WTC11 (cell line): Measurements from ENCODE around the gene KCNT1. TPM values are rescaled to one million over a fixed set of nuclear protein-coding genes. Genes with fewer than 3 reads are reported as not detected.

Experiments used
- ATAC-seq: fragments of 200-7000 bp; cut with Tn5 transposase; 2 replicates; pipeline ENCODE4 v1.10.0; 2021; ENCODE audit warnings: mild to moderate bottlenecking, moderate library complexity
- CTCF ChIA-PET: fragments of 300-600 bp; sonication (Branson Sonifier 250); formaldehyde crosslinking; loops from one replicate; lab custom pipeline; 2021; ENCODE audit warnings: antibody characterized with exemption; lab: Charles Lee
- POLR2A ChIA-PET: fragments of 350-600 bp; sonication (Branson Sonifier 250); formaldehyde crosslinking; loops from one replicate; lab custom pipeline; 2021; ENCODE audit warnings: antibody characterized with exemption; lab: Charles Lee
- DNase-seq: peaks from one replicate; pipeline ENCODE4 v3.0.0; 2021; ENCODE audit warnings: low spot score
- H3K27ac Mint-ChIP-seq: 2 replicates; pipeline ENCODE4 v1.8.0; 2021; ENCODE audit warnings: mixed read lengths
- H3K27me3 Mint-ChIP-seq: 2 replicates; pipeline ENCODE4 v1.8.0; 2021; ENCODE audit warnings: low read depth, mild to moderate bottlenecking, moderate library complexity, mixed read lengths
- H3K36me3 Mint-ChIP-seq: 2 replicates; pipeline ENCODE4 v1.8.0; 2021; ENCODE audit warnings: mixed read lengths
- H3K4me1 Mint-ChIP-seq: 2 replicates; pipeline ENCODE4 v1.8.0; 2022; ENCODE audit warnings: mixed read lengths
- H3K4me3 Mint-ChIP-seq: 2 replicates; pipeline ENCODE4 v1.8.0; 2021; ENCODE audit warnings: mild to moderate bottlenecking, moderate library complexity, mixed read lengths
- H3K9me3 Mint-ChIP-seq: 2 replicates; pipeline ENCODE4 v1.8.0; 2021; ENCODE audit warnings: mixed read lengths
- CREM ChIP-seq: sonication (generic); formaldehyde crosslinking; IDR thresholded peaks from 2 replicates; pipeline ENCODE4 v1.8.1; 2022; ENCODE audit warnings: mild to moderate bottlenecking, missing genetic modification reagents, moderate library complexity
- EMX1 ChIP-seq: fragments of 250-450 bp; sonication (Bioruptor Pico); IDR thresholded peaks from 2 replicates; pipeline ENCODE4 v1.8.0; 2021; ENCODE audit warnings: mild to moderate bottlenecking
- ETV6 ChIP-seq: sonication (generic); formaldehyde crosslinking; IDR thresholded peaks from 2 replicates; pipeline ENCODE4 v1.8.1; 2022; ENCODE audit warnings: mild to moderate bottlenecking, missing genetic modification reagents
- FOXJ3 ChIP-seq: sonication (generic); formaldehyde crosslinking; IDR thresholded peaks from 2 replicates; pipeline ENCODE4 v1.9.0; 2021; ENCODE audit warnings: missing genetic modification reagents, mild to moderate bottlenecking, borderline replicate concordance
- FOXK1 ChIP-seq: sonication (generic); formaldehyde crosslinking; IDR thresholded peaks from 2 replicates; pipeline ENCODE4 v1.8.0; 2022; ENCODE audit warnings: mild to moderate bottlenecking, moderate library complexity, missing genetic modification reagents
- KAT7 ChIP-seq: sonication (generic); formaldehyde crosslinking; IDR thresholded peaks from 2 replicates; pipeline ENCODE4 v1.8.1; 2023; ENCODE audit warnings: missing genetic modification reagents, mild to moderate bottlenecking, borderline replicate concordance
- NFE2L1 ChIP-seq: sonication (generic); formaldehyde crosslinking; IDR thresholded peaks from 2 replicates; pipeline ENCODE4 v1.8.1; 2023; ENCODE audit warnings: missing genetic modification reagents
- NR3C1 ChIP-seq: sonication (generic); formaldehyde crosslinking; conservative IDR thresholded peaks from 2 replicates; pipeline ENCODE4 v1.8.1; 2023; ENCODE audit warnings: low read depth, mild to moderate bottlenecking, missing genetic modification reagents
- TP53 ChIP-seq: sonication (generic); formaldehyde crosslinking; IDR thresholded peaks from 2 replicates; pipeline ENCODE4 v1.8.1; 2023; ENCODE audit warnings: mild to moderate bottlenecking, missing genetic modification reagents
- ZNF138 ChIP-seq: sonication (generic); formaldehyde crosslinking; conservative IDR thresholded peaks from 2 replicates; pipeline ENCODE4 v1.8.1; 2022; ENCODE audit warnings: mild to moderate bottlenecking, moderate library complexity, missing genetic modification reagents
- ZNF219 ChIP-seq: sonication (generic); formaldehyde crosslinking; IDR thresholded peaks from 2 replicates; pipeline ENCODE4 v1.8.0; 2023; ENCODE audit warnings: missing genetic modification reagents, mild to moderate bottlenecking, borderline replicate concordance
- ZNF317 ChIP-seq: sonication (generic); formaldehyde crosslinking; IDR thresholded peaks from 2 replicates; pipeline ENCODE4 v1.8.1; 2023; ENCODE audit warnings: low read depth, mild to moderate bottlenecking, moderate library complexity, missing genetic modification reagents, borderline replicate concordance
- ZNF423 ChIP-seq: fragments of 250-450 bp; sonication (Bioruptor Pico); IDR thresholded peaks from 2 replicates; pipeline ENCODE4 v2.1.2; 2022; ENCODE audit warnings: mild to moderate bottlenecking, moderate library complexity
- total RNA-seq: library from RNA; stranded (reverse); gene quantifications from 3 replicates; pipeline ENCODE4 v1.2.3, GENCODE V29; 2021
- TF ChIP-seq, protein P1 (sequence below): fragments of 250-450 bp; sonication (Bioruptor Pico); IDR thresholded peaks from 2 replicates; pipeline ENCODE4 v1.9.0; 2021; ENCODE audit warnings: mild to moderate bottlenecking
- TF ChIP-seq, protein P2 (sequence below): sonication (generic); formaldehyde crosslinking; conservative IDR thresholded peaks from 2 replicates; pipeline ENCODE4 v1.8.1; 2023; ENCODE audit warnings: mild to moderate bottlenecking, low read depth, missing genetic modification reagents, moderate library complexity
- TF ChIP-seq, protein P3 (sequence below): fragments of 250-450 bp; sonication (Bioruptor Pico); IDR thresholded peaks from 2 replicates; pipeline ENCODE4 v1.9.0; 2021; ENCODE audit warnings: mild to moderate bottlenecking, borderline replicate concordance
- TF ChIP-seq, protein P4 (sequence below): sonication (generic); formaldehyde crosslinking; IDR thresholded peaks from 2 replicates; pipeline ENCODE4 v1.8.0; 2023; ENCODE audit warnings: mild to moderate bottlenecking, missing genetic modification reagents
- TF ChIP-seq, protein P5 (sequence below): sonication (generic); formaldehyde crosslinking; conservative IDR thresholded peaks from 2 replicates; pipeline ENCODE4 v1.8.1; 2022; ENCODE audit warnings: mild to moderate bottlenecking, missing genetic modification reagents

KCNT1 gene
- total RNA-seq, 1 experiment from 2014 or later: 0.13 TPM

DNA sequence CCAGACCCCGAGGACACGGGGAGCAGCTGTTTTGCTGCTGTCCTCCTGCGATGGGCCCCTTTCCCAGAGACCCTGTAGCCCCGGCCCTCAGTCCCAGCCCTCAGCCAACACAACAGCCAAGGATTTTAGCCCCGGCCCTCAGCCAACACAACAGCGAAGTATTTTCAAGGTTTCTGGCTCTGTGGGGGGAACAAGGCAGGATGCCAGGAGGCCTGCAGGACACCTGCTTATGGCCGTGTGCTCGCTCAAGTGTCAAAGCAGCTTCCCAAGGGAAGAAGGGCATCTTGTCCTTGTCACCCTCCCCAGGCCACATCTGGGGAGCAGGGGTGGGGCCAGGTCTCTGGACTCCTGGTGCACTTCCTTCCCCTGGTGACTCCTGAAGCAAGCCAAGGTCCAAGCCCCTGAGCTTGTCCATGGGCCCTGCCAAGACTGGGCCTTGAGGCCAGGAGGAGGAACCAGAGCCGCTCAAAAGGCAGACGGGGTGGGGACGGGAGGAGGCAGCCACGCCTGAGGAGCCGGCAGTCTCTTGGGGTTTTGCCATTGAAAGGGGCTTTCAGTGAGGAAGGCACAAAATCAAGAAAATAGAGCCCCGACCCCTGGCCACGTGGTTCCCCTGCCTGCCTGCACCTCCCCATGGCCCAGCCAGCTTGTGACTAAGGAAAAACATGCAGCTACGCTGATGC is 10.8 kb downstream of the KCNT1 start:
- DNase-seq (no peak), ATAC-seq (no peak)
- 0 out of 2 replicates have a peak, but pooled peaks cover 3% of the 10 kb centered on the region for H3K4me1 Mint-ChIP-seq
- H3K27me3 Mint-ChIP-seq: peaks cover 19% of the 10 kb centered on the region
- CTCF ChIA-PET: interaction anchor here (1.2 to 2.1 kb wide), 2 partner anchors 12 to 109 kb away, joined by 4 to 7 read pairs; no protein-coding TSS in a partner anchor
- no peaks in the 10 kb centered on the region for H3K9me3 Mint-ChIP-seq
- no peaks in the 10 kb centered on the region for H3K36me3 Mint-ChIP-seq
- POLR2A ChIA-PET: no interaction called here
- peak overlapping the region; percentile 52 for H3K4me3 Mint-ChIP-seq
- no peak overlapping the region for H3K27ac Mint-ChIP-seq
- TF ChIP-seq NFE2L1 (CRISPR knock-in tag): no peak
- TF ChIP-seq, protein P1, sequence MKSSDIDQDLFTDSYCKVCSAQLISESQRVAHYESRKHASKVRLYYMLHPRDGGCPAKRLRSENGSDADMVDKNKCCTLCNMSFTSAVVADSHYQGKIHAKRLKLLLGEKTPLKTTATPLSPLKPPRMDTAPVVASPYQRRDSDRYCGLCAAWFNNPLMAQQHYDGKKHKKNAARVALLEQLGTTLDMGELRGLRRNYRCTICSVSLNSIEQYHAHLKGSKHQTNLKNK (CRISPR knock-in tag): no peak

DNA sequence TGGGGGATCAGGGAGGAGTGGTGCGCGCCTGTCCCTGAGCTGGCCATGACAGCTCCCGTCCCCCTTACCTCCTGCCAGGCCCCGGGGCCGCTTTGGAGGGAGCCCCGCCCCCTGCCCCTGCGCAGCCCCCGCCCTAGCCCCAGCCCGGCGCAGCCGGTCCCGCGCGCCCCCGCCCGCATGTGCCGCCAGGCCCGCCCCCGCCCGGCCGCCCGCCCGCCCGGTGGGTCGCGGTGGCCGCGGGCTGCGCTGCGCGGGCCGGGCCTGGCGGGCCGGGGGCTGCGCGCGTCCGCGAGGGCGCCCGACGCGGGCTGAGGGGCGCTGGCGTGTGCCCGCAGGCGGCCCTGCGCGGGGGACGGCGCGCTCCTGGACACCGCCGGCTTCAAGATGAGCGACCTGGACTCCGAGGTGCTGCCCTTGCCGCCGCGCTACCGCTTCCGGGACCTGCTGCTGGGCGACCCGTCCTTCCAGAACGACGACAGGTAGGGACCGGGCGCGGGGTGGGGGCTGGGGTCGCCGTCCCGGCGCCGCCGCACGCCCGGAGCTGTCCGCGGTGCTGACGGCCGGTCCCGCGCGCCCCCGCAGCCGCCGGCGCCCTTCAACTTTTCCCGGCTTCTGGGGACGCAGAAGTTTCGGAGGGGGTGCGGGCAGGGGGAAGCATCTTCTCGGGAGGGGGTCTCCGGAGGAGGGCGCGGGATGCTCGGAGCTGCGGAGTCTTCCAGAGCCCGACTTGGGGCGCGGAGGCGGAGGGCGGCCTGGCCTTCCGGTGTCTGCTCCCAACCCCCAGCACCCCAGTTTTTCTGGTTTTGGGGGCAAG is 12.5 kb downstream of the KCNT1 start:
- Mint-ChIP-seq H3K27me3 (peaks cover 19% of the 10 kb centered on the region), H3K9me3 (no peaks in the 10 kb centered on the region), H3K4me3 (peak overlapping the region; percentile 35; the same call in 1 of the 2 replicates), H3K4me1 (0 out of 2 replicates have a peak, but pooled peaks cover 3% of the 10 kb centered on the region), H3K27ac (no peak overlapping the region), H3K36me3 (no peaks in the 10 kb centered on the region)
- ATAC-seq (peak; percentile 68), DNase-seq (peak; percentile 64)
- ChIA-PET POLR2A (interaction anchor here (0.5 to 0.7 kb wide), 2 partner anchors 10 to 15 kb away, joined by 3 read pairs; no protein-coding TSS in a partner anchor), CTCF (interaction anchor here (0.8 to 2.1 kb wide), 4 partner anchors 11 to 110 kb away, joined by 3 to 7 read pairs (median 4); no protein-coding TSS in a partner anchor)
- TF ChIP-seq NR3C1 (CRISPR knock-in tag) (0 out of 2 replicates have a peak, but pooled peaks have one; percentile 72), ETV6 (CRISPR knock-in tag) (0 out of 2 replicates have a peak, but pooled peaks have one; percentile 27), FOXK1 (CRISPR knock-in tag) (peak; percentile 43; the same call in 1 of the 2 replicates), ZNF423 (0 out of 2 replicates have a peak, but pooled peaks have one; percentile 23), ZNF138 (CRISPR knock-in tag) (no peak), TP53 (CRISPR knock-in tag) (peak; percentile 85), ZNF317 (CRISPR knock-in tag) (peak; percentile 23; the same call in 1 of the 2 replicates), FOXJ3 (CRISPR knock-in tag) (no peak), ZNF219 (CRISPR knock-in tag) (peak; percentile 86; the same call in 1 of the 2 replicates), CREM (CRISPR knock-in tag) (peak; percentile 48; the same call in 1 of the 2 replicates), KAT7 (peak; percentile 83; the same call in 1 of the 2 replicates), EMX1 (no peak)
- TF ChIP-seq, protein P2, sequence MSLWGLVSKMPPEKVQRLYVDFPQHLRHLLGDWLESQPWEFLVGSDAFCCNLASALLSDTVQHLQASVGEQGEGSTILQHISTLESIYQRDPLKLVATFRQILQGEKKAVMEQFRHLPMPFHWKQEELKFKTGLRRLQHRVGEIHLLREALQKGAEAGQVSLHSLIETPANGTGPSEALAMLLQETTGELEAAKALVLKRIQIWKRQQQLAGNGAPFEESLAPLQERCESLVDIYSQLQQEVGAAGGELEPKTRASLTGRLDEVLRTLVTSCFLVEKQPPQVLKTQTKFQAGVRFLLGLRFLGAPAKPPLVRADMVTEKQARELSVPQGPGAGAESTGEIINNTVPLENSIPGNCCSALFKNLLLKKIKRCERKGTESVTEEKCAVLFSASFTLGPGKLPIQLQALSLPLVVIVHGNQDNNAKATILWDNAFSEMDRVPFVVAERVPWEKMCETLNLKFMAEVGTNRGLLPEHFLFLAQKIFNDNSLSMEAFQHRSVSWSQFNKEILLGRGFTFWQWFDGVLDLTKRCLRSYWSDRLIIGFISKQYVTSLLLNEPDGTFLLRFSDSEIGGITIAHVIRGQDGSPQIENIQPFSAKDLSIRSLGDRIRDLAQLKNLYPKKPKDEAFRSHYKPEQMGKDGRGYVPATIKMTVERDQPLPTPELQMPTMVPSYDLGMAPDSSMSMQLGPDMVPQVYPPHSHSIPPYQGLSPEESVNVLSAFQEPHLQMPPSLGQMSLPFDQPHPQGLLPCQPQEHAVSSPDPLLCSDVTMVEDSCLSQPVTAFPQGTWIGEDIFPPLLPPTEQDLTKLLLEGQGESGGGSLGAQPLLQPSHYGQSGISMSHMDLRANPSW (CRISPR knock-in tag): no peak
- TF ChIP-seq, protein P3, sequence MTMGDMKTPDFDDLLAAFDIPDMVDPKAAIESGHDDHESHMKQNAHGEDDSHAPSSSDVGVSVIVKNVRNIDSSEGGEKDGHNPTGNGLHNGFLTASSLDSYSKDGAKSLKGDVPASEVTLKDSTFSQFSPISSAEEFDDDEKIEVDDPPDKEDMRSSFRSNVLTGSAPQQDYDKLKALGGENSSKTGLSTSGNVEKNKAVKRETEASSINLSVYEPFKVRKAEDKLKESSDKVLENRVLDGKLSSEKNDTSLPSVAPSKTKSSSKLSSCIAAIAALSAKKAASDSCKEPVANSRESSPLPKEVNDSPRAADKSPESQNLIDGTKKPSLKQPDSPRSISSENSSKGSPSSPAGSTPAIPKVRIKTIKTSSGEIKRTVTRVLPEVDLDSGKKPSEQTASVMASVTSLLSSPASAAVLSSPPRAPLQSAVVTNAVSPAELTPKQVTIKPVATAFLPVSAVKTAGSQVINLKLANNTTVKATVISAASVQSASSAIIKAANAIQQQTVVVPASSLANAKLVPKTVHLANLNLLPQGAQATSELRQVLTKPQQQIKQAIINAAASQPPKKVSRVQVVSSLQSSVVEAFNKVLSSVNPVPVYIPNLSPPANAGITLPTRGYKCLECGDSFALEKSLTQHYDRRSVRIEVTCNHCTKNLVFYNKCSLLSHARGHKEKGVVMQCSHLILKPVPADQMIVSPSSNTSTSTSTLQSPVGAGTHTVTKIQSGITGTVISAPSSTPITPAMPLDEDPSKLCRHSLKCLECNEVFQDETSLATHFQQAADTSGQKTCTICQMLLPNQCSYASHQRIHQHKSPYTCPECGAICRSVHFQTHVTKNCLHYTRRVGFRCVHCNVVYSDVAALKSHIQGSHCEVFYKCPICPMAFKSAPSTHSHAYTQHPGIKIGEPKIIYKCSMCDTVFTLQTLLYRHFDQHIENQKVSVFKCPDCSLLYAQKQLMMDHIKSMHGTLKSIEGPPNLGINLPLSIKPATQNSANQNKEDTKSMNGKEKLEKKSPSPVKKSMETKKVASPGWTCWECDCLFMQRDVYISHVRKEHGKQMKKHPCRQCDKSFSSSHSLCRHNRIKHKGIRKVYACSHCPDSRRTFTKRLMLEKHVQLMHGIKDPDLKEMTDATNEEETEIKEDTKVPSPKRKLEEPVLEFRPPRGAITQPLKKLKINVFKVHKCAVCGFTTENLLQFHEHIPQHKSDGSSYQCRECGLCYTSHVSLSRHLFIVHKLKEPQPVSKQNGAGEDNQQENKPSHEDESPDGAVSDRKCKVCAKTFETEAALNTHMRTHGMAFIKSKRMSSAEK: no peak
- TF ChIP-seq, protein P4, sequence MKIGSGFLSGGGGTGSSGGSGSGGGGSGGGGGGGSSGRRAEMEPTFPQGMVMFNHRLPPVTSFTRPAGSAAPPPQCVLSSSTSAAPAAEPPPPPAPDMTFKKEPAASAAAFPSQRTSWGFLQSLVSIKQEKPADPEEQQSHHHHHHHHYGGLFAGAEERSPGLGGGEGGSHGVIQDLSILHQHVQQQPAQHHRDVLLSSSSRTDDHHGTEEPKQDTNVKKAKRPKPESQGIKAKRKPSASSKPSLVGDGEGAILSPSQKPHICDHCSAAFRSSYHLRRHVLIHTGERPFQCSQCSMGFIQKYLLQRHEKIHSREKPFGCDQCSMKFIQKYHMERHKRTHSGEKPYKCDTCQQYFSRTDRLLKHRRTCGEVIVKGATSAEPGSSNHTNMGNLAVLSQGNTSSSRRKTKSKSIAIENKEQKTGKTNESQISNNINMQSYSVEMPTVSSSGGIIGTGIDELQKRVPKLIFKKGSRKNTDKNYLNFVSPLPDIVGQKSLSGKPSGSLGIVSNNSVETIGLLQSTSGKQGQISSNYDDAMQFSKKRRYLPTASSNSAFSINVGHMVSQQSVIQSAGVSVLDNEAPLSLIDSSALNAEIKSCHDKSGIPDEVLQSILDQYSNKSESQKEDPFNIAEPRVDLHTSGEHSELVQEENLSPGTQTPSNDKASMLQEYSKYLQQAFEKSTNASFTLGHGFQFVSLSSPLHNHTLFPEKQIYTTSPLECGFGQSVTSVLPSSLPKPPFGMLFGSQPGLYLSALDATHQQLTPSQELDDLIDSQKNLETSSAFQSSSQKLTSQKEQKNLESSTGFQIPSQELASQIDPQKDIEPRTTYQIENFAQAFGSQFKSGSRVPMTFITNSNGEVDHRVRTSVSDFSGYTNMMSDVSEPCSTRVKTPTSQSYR (CRISPR knock-in tag): no peak
- TF ChIP-seq, protein P5, sequence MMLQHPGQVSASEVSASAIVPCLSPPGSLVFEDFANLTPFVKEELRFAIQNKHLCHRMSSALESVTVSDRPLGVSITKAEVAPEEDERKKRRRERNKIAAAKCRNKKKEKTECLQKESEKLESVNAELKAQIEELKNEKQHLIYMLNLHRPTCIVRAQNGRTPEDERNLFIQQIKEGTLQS (CRISPR knock-in tag): no peak
